Muscle of leg (tissue), 16 donors: ENCODE measurements around the gene ADNP. TPM values are rescaled to one million over a fixed set of nuclear protein-coding genes. Genes with fewer than 3 reads are reported as not detected.
"Not testable (repeated sequence)": the region's sequence is repeated elsewhere in the genome, so short reads cannot be mapped to it uniquely, and the experiment has no call there.

Experiments
- DNase-seq: peaks from one replicate; pipeline ENCODE4 v3.0.0; 2013
- H3K27ac ChIP-seq: one replicate; pipeline ENCODE4 v1.5.1; 2013; ENCODE audit warnings: mild to moderate bottlenecking, low read length, control low read depth
- H3K27me3 ChIP-seq: one replicate; pipeline ENCODE4 v1.6.1; 2013; ENCODE audit warnings: low read length; ENCODE audit not compliant: control insufficient read depth, insufficient read depth
- H3K36me3 ChIP-seq: one replicate; pipeline ENCODE4 v1.6.1; 2013; ENCODE audit warnings: low read length; ENCODE audit not compliant: control insufficient read depth, insufficient read depth
- H3K4me1 ChIP-seq: one replicate; pipeline ENCODE4 v1.6.1; 2013; ENCODE audit warnings: low read length; ENCODE audit not compliant: control insufficient read depth, insufficient read depth
- H3K4me3 ChIP-seq: one replicate; pipeline ENCODE4 v1.5.1; 2013; ENCODE audit warnings: low read length, control low read depth
- H3K9me3 ChIP-seq: replicated peaks from 2 replicates; pipeline ENCODE4 v1.6.1; 2013; ENCODE audit warnings: low read depth, low read length; ENCODE audit not compliant: control insufficient read depth
- WGBS: methylation state at CpG from one replicate; pipeline ENCODE4 v1.1.5; 2013; ENCODE audit warnings: missing lambda C conversion rate; ENCODE audit not compliant: insufficient coverage; 5-methylcytosine and 5-hydroxymethylcytosine counted together
- long read RNA-seq, 11 donors: transcript quantifications; one replicate each; lab custom pipeline, GENCODE V29; 2026
- polyA plus RNA-seq, 8 donors: library from polyadenylated mRNA; unstranded; fragments of 120-200 nt; gene quantifications; one replicate each; pipeline versions ENCODE4 v1.2.1 to v1.2.3, GENCODE V29; 2013; ENCODE audit warnings: inconsistent platforms in 1 of 8, low replicate concordance in 1 of 8; ENCODE audit not compliant: insufficient read length in 8 of 8, insufficient read depth in 1 of 8
- total RNA-seq: library from RNA; stranded (reverse); fragments of 120-200 nt; gene quantifications from one replicate; pipeline ENCODE4 v1.2.4, GENCODE V29; 2013

ADNP gene
- total RNA-seq (37.9 TPM), polyA plus RNA-seq (10 to 100 TPM; 50.3 to 68.5 (median 54.6) TPM)
- long read RNA-seq, donor 1, full-length matches to known transcripts: 8 of 8 reads
- long read RNA-seq, donor 1, partial matches to known transcripts: 0 of 8 reads
- long read RNA-seq, donor 1, other reads (novel, unspliced or antisense): 0 of 8 reads
- long read RNA-seq, donor 2, full-length matches to known transcripts: 2 of 2 reads
- long read RNA-seq, donor 2, partial matches to known transcripts: 0 of 2 reads
- long read RNA-seq, donor 2, other reads (novel, unspliced or antisense): 0 of 2 reads
- long read RNA-seq, donor 3, full-length matches to known transcripts: 13 of 29 reads
- long read RNA-seq, donor 3, partial matches to known transcripts: 16 of 29 reads
- long read RNA-seq, donor 3, other reads (novel, unspliced or antisense): 0 of 29 reads
- long read RNA-seq, donor 4, full-length matches to known transcripts: 7 of 7 reads
- long read RNA-seq, donor 4, partial matches to known transcripts: 0 of 7 reads
- long read RNA-seq, donor 4, other reads (novel, unspliced or antisense): 0 of 7 reads
- long read RNA-seq, donor 5, full-length matches to known transcripts: 22 of 22 reads
- long read RNA-seq, donor 5, partial matches to known transcripts: 0 of 22 reads
- long read RNA-seq, donor 5, other reads (novel, unspliced or antisense): 0 of 22 reads
- long read RNA-seq, donor 6, full-length matches to known transcripts: 12 of 12 reads
- long read RNA-seq, donor 6, partial matches to known transcripts: 0 of 12 reads
- long read RNA-seq, donor 6, other reads (novel, unspliced or antisense): 0 of 12 reads
- long read RNA-seq, donor 7, full-length matches to known transcripts: 11 of 11 reads
- long read RNA-seq, donor 7, partial matches to known transcripts: 0 of 11 reads
- long read RNA-seq, donor 7, other reads (novel, unspliced or antisense): 0 of 11 reads
- long read RNA-seq, donor 8, full-length matches to known transcripts: 6 of 6 reads
- long read RNA-seq, donor 8, partial matches to known transcripts: 0 of 6 reads
- long read RNA-seq, donor 8, other reads (novel, unspliced or antisense): 0 of 6 reads
- long read RNA-seq, donor 9, full-length matches to known transcripts: 9 of 9 reads
- long read RNA-seq, donor 9, partial matches to known transcripts: 0 of 9 reads
- long read RNA-seq, donor 9, other reads (novel, unspliced or antisense): 0 of 9 reads
- long read RNA-seq, donor 10, full-length matches to known transcripts: 7 of 7 reads
- long read RNA-seq, donor 10, partial matches to known transcripts: 0 of 7 reads
- long read RNA-seq, donor 10, other reads (novel, unspliced or antisense): 0 of 7 reads
- long read RNA-seq, donor 11, full-length matches to known transcripts: 9 of 9 reads
- long read RNA-seq, donor 11, partial matches to known transcripts: 0 of 9 reads
- long read RNA-seq, donor 11, other reads (novel, unspliced or antisense): 0 of 9 reads

GRCh38 chr20:50931306-50932015 lies at the start of gene ADNP:
ADNP (minus strand) TSS chr20:50931437; CDS start chr20:50903996, 27,441 bp downstream.
- peak within 1 kb of the TSS; percentile 100 for H3K27ac ChIP-seq
- peak; percentile 98 for DNase-seq
- H3K27me3 ChIP-seq: no peaks in the 10 kb centered on the region
- peaks cover 15% of the 10 kb centered on the region for H3K4me1 ChIP-seq
- H3K9me3 ChIP-seq: no peaks in the 10 kb centered on the region
- peak within 1 kb of the TSS; percentile 83 for H3K4me3 ChIP-seq
- WGBS: 1% methylated on average over 40 of the region's 58 CpGs
- peaks cover 10% of the 10 kb centered on the region for H3K36me3 ChIP-seq

DNA sequence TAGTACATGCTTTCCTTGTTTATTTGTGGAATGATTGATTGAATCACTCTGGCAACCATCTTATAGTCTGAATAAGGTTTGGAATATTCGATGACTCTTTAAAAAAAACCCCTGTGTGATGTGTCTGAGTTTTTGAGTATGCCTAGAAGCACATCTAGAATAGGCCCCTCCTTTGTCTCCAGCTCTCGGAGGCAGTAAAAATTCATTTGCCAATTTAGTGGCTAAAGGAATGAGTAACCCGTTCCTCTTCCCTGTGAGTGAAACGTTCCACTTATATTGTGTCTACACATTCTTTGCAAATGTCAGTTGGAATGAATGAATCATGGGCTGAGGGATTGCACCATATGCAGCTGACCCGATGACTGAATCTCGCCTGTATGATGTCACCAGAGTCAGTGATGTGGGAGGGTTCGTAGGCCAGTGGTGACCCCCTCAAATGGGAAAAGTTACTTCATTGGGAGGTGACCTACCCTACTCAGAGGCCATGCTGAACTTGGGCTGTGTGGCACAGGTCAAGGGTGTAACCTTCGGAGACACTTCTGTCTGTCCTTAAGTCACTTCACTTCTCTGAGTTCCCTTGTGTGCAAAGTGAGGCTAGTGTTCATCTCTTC lies 48.9 kb upstream of the ADNP start:
- DNase-seq: peak; percentile 36
- H3K36me3 ChIP-seq: no peaks in the 10 kb centered on the region
- 63% methylated on average over 3 of the region's 8 CpGs for WGBS
- peaks cover 4% of the 10 kb centered on the region for H3K4me1 ChIP-seq
- no peak overlapping the region for H3K27ac ChIP-seq
- H3K4me3 ChIP-seq: no peak overlapping the region
- no peaks in the 10 kb centered on the region for H3K9me3 ChIP-seq
- H3K27me3 ChIP-seq: peaks cover 18% of the 10 kb centered on the region

GRCh38 chr20:50978533-50978932 lies 47.3 kb upstream of the ADNP start:
- not testable (repeated sequence) for DNase-seq
- WGBS: 78% methylated on average over 3 of the region's 4 CpGs
- H3K27me3 ChIP-seq: peaks cover 18% of the 10 kb centered on the region

DNA sequence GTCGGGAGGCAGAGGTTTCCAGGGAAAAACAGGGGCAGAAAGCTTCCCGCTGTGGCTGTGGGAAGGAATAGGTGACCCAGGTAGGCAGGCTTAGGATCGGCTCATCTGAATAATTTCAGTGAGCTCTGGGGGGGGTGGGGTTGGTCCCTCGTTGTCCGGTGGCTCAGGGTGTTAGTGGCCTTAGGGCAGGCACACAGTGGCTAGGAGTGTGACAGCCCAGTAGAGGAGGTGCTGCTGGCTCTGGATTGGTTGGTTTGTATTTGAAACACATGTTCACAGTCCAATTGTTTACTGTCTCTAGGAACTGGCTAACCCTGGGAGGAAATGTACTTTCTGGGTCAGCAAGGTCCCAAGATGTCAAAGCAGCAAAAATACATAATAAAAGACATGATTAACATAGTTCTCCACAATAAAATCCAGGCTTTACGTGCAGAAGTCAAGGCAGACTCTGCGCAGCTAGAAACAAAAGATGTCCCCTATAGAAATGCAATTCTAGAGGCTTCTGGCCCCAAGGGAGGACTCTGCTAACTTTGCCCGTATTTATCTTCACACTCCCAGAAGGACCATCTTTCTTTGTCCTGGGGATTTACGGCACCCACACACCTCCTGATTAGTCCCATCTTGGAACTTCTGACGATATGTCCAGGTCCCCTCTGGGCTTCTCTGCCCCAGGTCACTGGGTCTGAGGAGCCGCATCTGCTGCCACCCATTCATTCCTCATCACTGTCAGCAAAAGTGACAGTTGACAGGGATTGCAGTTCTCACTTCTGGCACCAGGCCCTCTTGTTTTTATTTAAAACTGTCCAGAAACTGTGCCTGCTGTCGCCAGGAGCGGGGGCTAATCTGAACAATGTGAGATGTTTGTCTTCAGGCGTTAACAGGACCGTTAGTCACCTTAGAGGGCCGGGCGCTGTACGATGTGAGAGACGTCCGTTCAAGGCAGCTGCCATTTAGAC lies 46.1 kb upstream of the ADNP start:
- no peak overlapping the region for H3K27ac ChIP-seq
- H3K36me3 ChIP-seq: no peaks in the 10 kb centered on the region
- no peaks in the 10 kb centered on the region for H3K9me3 ChIP-seq
- WGBS: 35% methylated on average over 20 of the region's 20 CpGs
- peaks cover 4% of the 10 kb centered on the region for H3K4me1 ChIP-seq
- no peak overlapping the region for H3K4me3 ChIP-seq
- DNase-seq: no peak
- peaks cover 18% of the 10 kb centered on the region for H3K27me3 ChIP-seq

More at GRCh38 chr20:50978533-50978932, 47.3 kb upstream of the ADNP start:
- H3K4me1 ChIP-seq, H3K9me3 ChIP-seq, H3K4me3 ChIP-seq, H3K36me3 ChIP-seq, H3K27ac ChIP-seq: not testable (repeated sequence)

DNA sequence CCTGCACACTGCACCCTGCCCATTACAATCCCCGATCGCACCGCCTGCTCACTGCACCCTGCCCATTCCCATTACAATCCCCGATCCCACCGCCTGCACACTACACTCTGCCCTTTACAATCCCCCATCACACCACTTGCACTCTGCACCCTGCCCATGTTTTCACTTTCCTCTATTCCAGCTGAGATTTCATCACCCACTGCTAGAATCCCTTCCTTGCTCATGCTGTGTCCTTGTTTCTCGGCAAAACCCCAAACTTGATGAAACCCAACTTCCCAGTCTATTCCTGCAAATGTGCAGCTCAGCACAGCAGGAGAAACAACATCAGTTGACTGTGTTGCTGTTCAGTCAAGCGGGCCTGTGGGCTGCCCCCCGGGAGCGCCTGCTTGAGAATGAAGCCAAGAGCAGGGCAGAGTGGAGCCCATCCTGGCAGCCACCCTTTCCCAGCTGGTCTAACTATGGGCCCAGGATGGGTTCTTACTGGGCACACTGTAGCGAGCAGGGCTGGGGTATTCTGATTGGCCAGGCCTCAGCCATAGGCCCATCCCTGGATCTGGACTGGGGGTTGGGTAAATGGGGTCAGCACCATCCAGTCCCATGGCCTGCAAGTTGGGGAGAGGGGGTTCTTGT lies 44.6 kb upstream of the ADNP start:
- DNase-seq: no peak
- Histone ChIP-seq H3K36me3 (no peaks in the 10 kb centered on the region), H3K27ac (no peak overlapping the region), H3K27me3 (peaks cover 18% of the 10 kb centered on the region), H3K4me1 (no peaks in the 10 kb centered on the region), H3K4me3 (no peak overlapping the region), H3K9me3 (no peaks in the 10 kb centered on the region)
- WGBS: 87% methylated on average over 10 of the region's 10 CpGs

GRCh38 chr20:50969912-50970311 lies 38.7 kb upstream of the ADNP start:
- no peak for DNase-seq
- no peak overlapping the region for H3K4me3 ChIP-seq
- WGBS: 81% methylated on average over 4 of the region's 8 CpGs
- no peaks in the 10 kb centered on the region for H3K4me1 ChIP-seq
- no peaks in the 10 kb centered on the region for H3K36me3 ChIP-seq
- H3K9me3 ChIP-seq: no peaks in the 10 kb centered on the region
- peaks cover 4% of the 10 kb centered on the region for H3K27me3 ChIP-seq
- H3K27ac ChIP-seq: no peak overlapping the region

DNA sequence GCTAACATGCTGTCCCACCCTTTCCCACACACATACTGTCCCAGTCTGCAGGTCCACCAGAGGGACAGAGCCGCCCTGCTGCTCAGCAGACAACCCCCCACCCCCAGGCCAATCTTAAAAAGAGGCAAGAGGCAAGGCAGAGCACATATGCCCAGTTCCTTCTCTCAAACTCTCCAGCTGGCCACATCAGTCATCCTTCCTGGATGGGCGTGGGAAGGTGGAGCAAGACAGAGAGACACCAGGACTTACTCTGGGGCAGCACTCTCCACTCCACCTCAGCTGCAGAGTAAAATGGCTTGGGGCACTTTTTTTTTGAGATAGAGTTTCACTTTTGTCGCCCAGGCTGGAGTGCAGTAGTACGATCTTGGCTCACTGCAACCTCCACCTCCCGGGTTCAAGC lies 38.2 kb upstream of the ADNP start:
- H3K36me3 ChIP-seq: no peaks in the 10 kb centered on the region
- DNase-seq: no peak
- H3K4me3 ChIP-seq: no peak overlapping the region
- no peaks in the 10 kb centered on the region for H3K4me1 ChIP-seq
- H3K27ac ChIP-seq: no peak overlapping the region
- H3K27me3 ChIP-seq: peaks cover 4% of the 10 kb centered on the region
- 50% methylated on average over 1 of the region's 5 CpGs for WGBS
- H3K9me3 ChIP-seq: no peaks in the 10 kb centered on the region

- Histone ChIP-seq H3K27ac (no peak overlapping the region), H3K27me3 (peaks cover 4% of the 10 kb centered on the region), H3K36me3 (no peaks in the 10 kb centered on the region), H3K9me3 (no peaks in the 10 kb centered on the region), H3K4me1 (no peaks in the 10 kb centered on the region), H3K4me3 (no peak overlapping the region)
- no peak for DNase-seq
- 78% methylated on average over 7 of the region's 9 CpGs for WGBS
Observed at GRCh38 chr20:50968289-50968688, 37.1 kb upstream of the ADNP start.
